ENCODE measurements around the gene JMJD6.

DNA sequence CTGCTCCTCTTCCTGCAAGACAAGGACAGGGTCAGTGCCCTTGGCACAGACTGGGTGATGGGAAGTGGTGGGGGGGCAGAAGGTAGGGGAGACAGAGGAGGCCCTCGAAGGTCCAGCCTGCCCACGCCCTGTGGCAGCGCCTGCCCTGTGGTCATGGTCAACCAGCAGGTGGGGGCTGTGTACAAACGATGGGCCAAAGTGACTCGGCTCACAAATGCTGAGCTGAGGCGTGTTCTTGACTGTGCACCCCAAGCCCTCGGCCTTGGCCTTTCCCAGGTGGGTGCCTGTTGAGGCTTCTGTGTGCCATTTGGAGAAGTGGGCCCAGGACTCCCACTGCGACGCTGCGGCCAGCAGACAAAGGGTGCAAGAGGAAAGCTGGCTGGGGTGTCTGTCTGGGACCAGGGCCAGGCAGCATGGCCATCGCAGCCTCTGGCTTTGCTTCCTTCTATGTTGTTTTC lies 38.2 kb downstream of the JMJD6 start:
- TF ChIP-seq EP300 (IDR thresholded peaks at IDR 0.05; ENCODE audit: borderline replicate concordance in 1 of 2, low read depth in 2 of 2, low read length in 2 of 2) (no peak), CTCF (IDR thresholded peaks at IDR 0.05; ENCODE audit: control extremely low read depth in 1 of 3, insufficient read depth in 1 of 3, low read depth in 1 of 3, low read length in 3 of 3) (no peak), CEBPB (IDR thresholded peaks at IDR 0.05; ENCODE audit: low read depth, low read length) (no peak), POLR2AphosphoS5 (IDR thresholded peaks at IDR 0.05; ENCODE audit: low read depth, low read length) (no peak), MAFK (IDR thresholded peaks at IDR 0.05; ENCODE audit: low read depth, low read length) (no peak), CHD2 (IDR thresholded peaks at IDR 0.05; ENCODE audit: low read length) (no peak), TAF1 (IDR thresholded peaks at IDR 0.05; ENCODE audit: low read depth, low read length) (no peak), GABPA (IDR thresholded peaks at IDR 0.05; ENCODE audit: borderline replicate concordance, insufficient read depth, low read length) (no peak), SIN3A (conservative IDR thresholded peaks at IDR 0.05 in 1 of 2, IDR thresholded peaks at IDR 0.05 in 1 of 2; ENCODE audit: low read depth in 1 of 2, low read length in 2 of 2) (no peak), SP2 (IDR thresholded peaks at IDR 0.05; ENCODE audit: low read length) (no peak), POLR2A (IDR thresholded peaks at IDR 0.05; ENCODE audit: control extremely low read depth in 1 of 2, low read depth in 2 of 2, low read length in 2 of 2) (no peak), CREB1 (IDR thresholded peaks at IDR 0.05) (no peak)

Measured in H1 (cell line).